GM21786 (cell line): ENCODE results near the gene MAP1LC3B.
"Not testable (repeated sequence)": the region's sequence is repeated elsewhere in the genome, so short reads cannot be mapped to it uniquely, and the experiment has no call there.

Experiments used
- ATAC-seq: cut with Tn5 transposase; IDR thresholded peaks from one replicate; pipeline ENCODE4 v1.9.1; 2021; ENCODE audit not compliant: unreplicated experiment

MAP1LC3B gene

GRCh38 chr16:87380403-87380802, 11.7 kb upstream of the MAP1LC3B start:
- ATAC-seq = no peak

- ATAC-seq = no peak
These were observed 11.3 kb upstream of the MAP1LC3B start for GRCh38 chr16:87380881-87381280.

GRCh38 chr16:87382023-87382785, 9.9 kb upstream of the MAP1LC3B start:
- no peak for ATAC-seq

GRCh38 chr16:87383505-87384161, 8.5 kb upstream of the MAP1LC3B start, which contains the start of gene FBXO31:
FBXO31 (minus strand) TSS chr16:87383776; CDS start chr16:87383744, 32 bp downstream.
- ATAC-seq = peak; percentile 29

- no peak for ATAC-seq
These were observed 7.8 kb upstream of the MAP1LC3B start for GRCh38 chr16:87384162-87384874.

- not testable (repeated sequence) for ATAC-seq
These were observed 7.3 kb upstream of the MAP1LC3B start for GRCh38 chr16:87384875-87385167.

- peak; percentile 55 for ATAC-seq
These were observed 4.0 kb upstream of the MAP1LC3B start for GRCh38 chr16:87387942-87388817.

- no peak for ATAC-seq
These were observed 3.4 kb upstream of the MAP1LC3B start for GRCh38 chr16:87388818-87389134.

GRCh38 chr16:87389245-87389644, 2.9 kb upstream of the MAP1LC3B start:
- no peak for ATAC-seq

- ATAC-seq = not testable (repeated sequence)
These were observed 2.2 kb upstream of the MAP1LC3B start for GRCh38 chr16:87389914-87390313.

GRCh38 chr16:87390641-87391323, 1.4 kb upstream of the MAP1LC3B start:
- no peak for ATAC-seq

GRCh38 chr16:87391324-87391949, 699 bp upstream of the MAP1LC3B start:
- peak; percentile 11 for ATAC-seq

GRCh38 chr16:87392821-87393679, 914 bp downstream of the MAP1LC3B start:
- ATAC-seq = no peak

GRCh38 chr16:87393680-87394055, 1.5 kb downstream of the MAP1LC3B start:
- ATAC-seq = no peak

GRCh38 chr16:87395181-87395842, 3.2 kb downstream of the MAP1LC3B start:
- no peak for ATAC-seq

GRCh38 chr16:87404764-87405625, 12.9 kb downstream of the MAP1LC3B start:
- ATAC-seq = no peak

GRCh38 chr16:87406495-87407088, 14.5 kb downstream of the MAP1LC3B start:
- no peak for ATAC-seq
